Endothelial cell of umbilical vein (primary cell): ENCODE results near the gene FAM171A2. TPM values are rescaled to one million over a fixed set of nuclear protein-coding genes. Genes with fewer than 3 reads are reported as not detected.

Experiments
- BruUV-seq: library from RNA; stranded (reverse); fragments of 400-500 nt; replicated peaks from 2 replicates; lab custom pipeline; 2021; lab: Mats Ljungman, UMichigan
- CTCF ChIA-PET: fragments of 300-600, 350-600 bp; sonication (Branson Sonifier 250); formaldehyde crosslinking; loops from one replicate; lab custom pipeline; 2021; ENCODE audit warnings: antibody characterized with exemption, inconsistent platforms; lab: Charles Lee
- POLR2A ChIA-PET: fragments of 300-600, 350-600 bp; sonication (Branson Sonifier 250); formaldehyde crosslinking; loops from one replicate; lab custom pipeline; 2021; ENCODE audit warnings: antibody characterized with exemption, inconsistent platforms; lab: Charles Lee
- DNase-seq: peaks from one replicate; pipeline ENCODE4 v3.0.0-alpha.2; 2011; ENCODE audit warnings: low read depth, low spot score
- FAIRE-seq: peaks from 2 replicates; lab custom pipeline; 2011; peaks lifted over from hg19 to GRCh38; lab: Jason Lieb, UNC
- H2AFZ ChIP-seq: 2 replicates; pipeline ENCODE4 v1.6.0; 2012; ENCODE audit warnings: low read depth, low read length, control low read depth, inconsistent platforms
- H3K27ac ChIP-seq: 2 replicates; pipeline ENCODE4 v1.5.1; 2011; ENCODE audit warnings: low read depth, mild to moderate bottlenecking, control low read depth, low read length, moderate library complexity; ENCODE audit not compliant: insufficient read depth
- H3K27me3 ChIP-seq, 2 experiments: 2 replicates each; pipeline versions ENCODE4 v1.6.0 to v1.6.1; 2011; ENCODE audit warnings: low read length in 2 of 2, mixed read lengths in 1 of 2; ENCODE audit not compliant: control insufficient read depth in 2 of 2, insufficient read depth in 2 of 2
- H3K36me3 ChIP-seq, 2 experiments: 2 replicates in 1 of 2; 3 replicates in 1 of 2; pipeline ENCODE4 v1.5.1; 2011; ENCODE audit warnings: low read length in 2 of 2, mild to moderate bottlenecking in 1 of 2, moderate library complexity in 1 of 2; ENCODE audit not compliant: control insufficient read depth in 2 of 2, insufficient read depth in 2 of 2; ENCODE audit errors: extremely low read depth in 1 of 2
- H3K4me1 ChIP-seq: 3 replicates; pipeline ENCODE4 v1.5.1; 2011; ENCODE audit warnings: mild to moderate bottlenecking, low read length; ENCODE audit not compliant: control insufficient read depth, insufficient read depth; ENCODE audit errors: extremely low read depth
- H3K4me2 ChIP-seq: 2 replicates; pipeline ENCODE4 v1.6.1; 2011; ENCODE audit warnings: low read length, control low read depth, mixed read lengths; ENCODE audit not compliant: insufficient read depth
- H3K4me3 ChIP-seq, 3 experiments: fragments of 200-600 bp in 1 of 3; sonication (generic), shearing (Covaris generic) in 1 of 3; replicated peaks in 1 of 3; 2 replicates each; pipeline ENCODE4 v1.5.1; 2011 to 2016; ENCODE audit warnings: control low read depth in 3 of 3, low read length in 3 of 3, mild to moderate bottlenecking in 2 of 3, inconsistent platforms in 1 of 3, low read depth in 1 of 3, moderate library complexity in 1 of 3; ENCODE audit not compliant: insufficient read depth in 1 of 3
- H3K79me2 ChIP-seq: 2 replicates; pipeline ENCODE4 v1.6.0; 2012; ENCODE audit warnings: low read length, inconsistent platforms; ENCODE audit not compliant: control insufficient read depth, insufficient read depth
- H3K9ac ChIP-seq: replicated peaks from 2 replicates; pipeline ENCODE3; 2011; ENCODE audit warnings: low read length, control low read depth; ENCODE audit not compliant: insufficient read depth; ENCODE audit errors: extremely low read depth
- H3K9me1 ChIP-seq: replicated peaks from 3 replicates; pipeline ENCODE4 v1.6.0; 2011; ENCODE audit warnings: mild to moderate bottlenecking, low read length; ENCODE audit not compliant: control insufficient read depth, insufficient read depth; ENCODE audit errors: extremely low read depth
- H3K9me3 ChIP-seq: replicated peaks from 2 replicates; pipeline ENCODE4 v1.5.1; 2012; ENCODE audit warnings: low read length, inconsistent platforms; ENCODE audit not compliant: control insufficient read depth, insufficient read depth
- H4K20me1 ChIP-seq: replicated peaks from 2 replicates; pipeline ENCODE3; 2011; ENCODE audit warnings: mild to moderate bottlenecking, low read length; ENCODE audit not compliant: control insufficient read depth, insufficient read depth; ENCODE audit errors: extremely low read depth
- EZH2 ChIP-seq: IDR thresholded peaks from 2 replicates; pipeline ENCODE4 v1.6.1; 2012; ENCODE audit warnings: borderline replicate concordance, low read depth, mild to moderate bottlenecking, moderate library complexity, low read length, inconsistent platforms; ENCODE audit not compliant: severe bottlenecking
- FOS ChIP-seq: IDR thresholded peaks from 2 replicates; pipeline ENCODE4 v1.6.1; 2011; ENCODE audit warnings: mild to moderate bottlenecking, low read length, moderate library complexity, borderline replicate concordance; ENCODE audit not compliant: insufficient read depth
- GATA2 ChIP-seq: IDR thresholded peaks from 2 replicates; pipeline ENCODE4 v1.7.0; 2011; ENCODE audit warnings: low read depth, mild to moderate bottlenecking, moderate library complexity, mixed read lengths, low read length; ENCODE audit not compliant: insufficient read length, insufficient read depth
- JUN ChIP-seq: IDR thresholded peaks from 2 replicates; pipeline ENCODE4 v1.6.1; 2011; ENCODE audit warnings: borderline replicate concordance, low read depth; ENCODE audit not compliant: insufficient read length, insufficient read depth
- MYC ChIP-seq: IDR thresholded peaks from one replicate; pipeline ENCODE4 v1.6.1; 2011; ENCODE audit warnings: mild to moderate bottlenecking, low read depth, low read length
- POLR2A ChIP-seq: IDR thresholded peaks from 2 replicates; pipeline ENCODE4 v1.6.1; 2012; ENCODE audit warnings: low read depth, mild to moderate bottlenecking, control low read depth, low read length
- POLR2AphosphoS5 ChIP-seq: IDR thresholded peaks from 2 replicates; pipeline ENCODE4 v1.6.1; 2012; ENCODE audit warnings: low read depth, mild to moderate bottlenecking, control low read depth, low read length, moderate library complexity; ENCODE audit not compliant: insufficient read depth
- dilution Hi-C: fragments of 300-500 bp; cut with MboI; formaldehyde crosslinking; loops from one replicate; pipeline ENCODE4 v1.15.0; 2019; ENCODE audit warnings: low sequenced_read_pairs; ENCODE audit not compliant: extremely low pct_ligation_motif_present
- intact Hi-C: fragments of 100-400 bp; cut with micrococcal nuclease; formaldehyde crosslinking; loops from one replicate; pipeline ENCODE4 v1.10.0; 2022
- polyA plus RNA-seq, 4 experiments: library from polyadenylated mRNA; depleted of rRNA in 3 of 4; stranded (reverse) in 3 of 4; unstranded in 1 of 4; fragments of >200 nt; gene quantifications; 2 replicates each; pipeline versions ENCODE4 v1.2.1 to v1.2.3, GENCODE V29; 2011 to 2012; ENCODE audit warnings: missing spikeins in 1 of 4
- total RNA-seq: library from RNA; stranded (reverse); gene quantifications from 2 replicates; pipeline ENCODE4 v1.2.3, GENCODE V29; 2021
- TF ChIP-seq, protein P1 (sequence below), 2 donors: IDR thresholded peaks; 1 replicate in 1 of 2; 2 replicates in 1 of 2; pipeline ENCODE4 v1.5.1; 2011; ENCODE audit warnings: low read length in 2 of 2, mild to moderate bottlenecking in 2 of 2, moderate library complexity in 2 of 2, control low read depth in 1 of 2, inconsistent platforms in 1 of 2, low read depth in 1 of 2; ENCODE audit not compliant: insufficient read depth in 1 of 2; ENCODE audit errors: extremely low read depth in 1 of 2
- TF ChIP-seq, protein P2 (sequence below): IDR thresholded peaks from 2 replicates; pipeline ENCODE4 v1.6.1; 2011; ENCODE audit not compliant: insufficient read depth, insufficient read length

FAM171A2 gene
- total and polyA plus RNA-seq, 2 donors (not counting 3 experiments of a cell fraction or from before 2014, with no cell fraction given), result 11.3 to 13.4 TPM

DNA sequence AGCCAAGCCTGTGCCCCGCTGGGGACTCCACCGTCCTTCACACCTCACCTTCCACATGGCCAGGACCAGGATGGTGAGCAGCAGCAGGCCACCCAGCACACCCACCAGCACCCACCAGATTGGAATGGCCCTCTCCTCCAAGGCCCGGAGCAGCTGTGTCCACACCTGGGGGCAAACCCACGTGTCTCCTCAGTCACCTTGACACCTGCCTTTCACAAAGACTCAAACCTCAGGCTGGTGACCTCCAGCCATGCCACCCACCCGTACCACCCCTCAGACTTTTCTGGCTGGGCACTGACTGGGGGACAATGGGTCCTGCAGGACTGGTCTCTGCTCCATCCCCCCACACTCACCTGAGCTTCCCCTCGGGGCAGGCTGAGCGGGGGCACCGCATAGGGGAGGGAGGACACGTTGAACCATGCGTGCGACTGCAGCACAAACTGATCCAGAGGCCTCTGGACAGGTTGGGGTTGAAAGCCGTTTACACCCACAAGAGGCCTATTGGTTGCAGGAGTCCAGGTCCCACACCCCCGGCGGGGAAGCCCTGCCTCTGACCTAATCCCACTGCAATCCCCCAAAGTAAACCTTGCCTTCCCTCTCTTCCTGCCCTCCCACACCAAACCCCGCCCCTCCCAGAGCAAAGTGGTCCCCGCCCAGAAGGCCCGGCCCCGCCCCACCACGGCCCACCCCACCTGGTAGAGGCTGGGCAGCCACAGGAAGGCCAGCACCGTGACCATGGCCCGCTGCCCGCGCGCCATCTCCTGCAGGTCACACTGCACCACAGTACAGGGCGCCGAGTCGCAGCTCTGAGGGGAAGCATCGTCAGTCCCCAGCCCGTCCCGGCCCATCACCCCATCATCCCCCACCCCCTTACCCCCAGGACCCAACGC lies 10.9 kb upstream of the FAM171A2 start:
- H3K27me3 ChIP-seq, result no peaks in the 10 kb centered on the region
- no TSS peak for BruUV-seq
- H3K4me2 ChIP-seq, result no peak overlapping the region
- intact Hi-C loops, result no loop called here
- H3K27ac ChIP-seq, result no peak overlapping the region
- no peaks in the 10 kb centered on the region for H3K79me2 ChIP-seq
- H2AFZ ChIP-seq, result no peak overlapping the region
- ChIA-PET CTCF (interaction anchor here (0.7 to 2.9 kb wide), 4 partner anchors 11 to 149 kb away, joined by 3 to 16 read pairs (median 10); partner anchors contain the start of gene FAM171A2), POLR2A (no interaction called here)
- TF ChIP-seq EZH2, result no peak
- H3K36me3 ChIP-seq, result no peaks in the 10 kb centered on the region
- H3K4me3 ChIP-seq, result no peak overlapping the region
- DNase-seq, result no peak
- H3K9ac ChIP-seq, result no peak overlapping the region
- no peak for FAIRE-seq
- H3K9me1 ChIP-seq, result no peaks in the 10 kb centered on the region
- H3K4me1 ChIP-seq, result no peaks in the 10 kb centered on the region
- dilution Hi-C loops, result no loop called here
- H3K9me3 ChIP-seq, result no peaks in the 10 kb centered on the region
- no peaks in the 10 kb centered on the region for H4K20me1 ChIP-seq

DNA sequence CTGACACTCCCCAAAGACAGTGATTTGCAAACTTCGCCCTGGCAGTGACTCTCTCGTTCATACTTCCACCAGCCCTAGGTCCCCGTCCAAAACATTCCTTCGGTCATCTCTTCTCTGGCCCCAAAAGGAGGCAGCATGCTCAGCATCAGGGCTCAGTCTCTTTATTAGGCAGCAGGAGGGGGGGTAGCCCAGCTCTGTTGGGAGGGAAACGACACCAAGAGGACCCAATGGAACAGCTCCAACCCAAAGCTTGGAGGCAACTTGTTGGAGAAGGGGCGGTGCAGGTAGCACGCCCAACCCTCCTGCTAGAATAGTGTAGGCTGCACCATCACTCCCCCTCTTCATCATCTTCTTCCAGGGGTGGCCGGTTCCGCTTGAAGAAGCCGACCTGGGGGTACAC lies 8.4 kb upstream of the FAM171A2 start:
- dilution Hi-C loops, result no loop called here
- Histone ChIP-seq H3K4me1 (no peaks in the 10 kb centered on the region), H4K20me1 (no peaks in the 10 kb centered on the region), H3K27me3 (peaks cover 2% of the 10 kb centered on the region in 2 experiments), H3K9ac (no peak overlapping the region), H3K36me3 (no peaks in the 10 kb centered on the region), H3K27ac (no peak overlapping the region), H3K4me2 (no peak overlapping the region), H3K9me1 (no peaks in the 10 kb centered on the region), H3K9me3 (no peaks in the 10 kb centered on the region), H3K79me2 (no peaks in the 10 kb centered on the region), H2AFZ (no peak overlapping the region), H3K4me3 (no peak overlapping the region)
- DNase-seq (no peak), FAIRE-seq (no peak)
- ChIA-PET CTCF (interaction anchor here (2.0 to 2.3 kb wide), 2 partner anchors 10 to 14 kb away, joined by 5 to 19 read pairs; partner anchors contain the start of gene FAM171A2), POLR2A (no interaction called here)
- intact Hi-C loops, result no loop called here
- TF ChIP-seq JUN, result no peak
- TF ChIP-seq POLR2AphosphoS5, result no peak
- TF ChIP-seq, protein P1, sequence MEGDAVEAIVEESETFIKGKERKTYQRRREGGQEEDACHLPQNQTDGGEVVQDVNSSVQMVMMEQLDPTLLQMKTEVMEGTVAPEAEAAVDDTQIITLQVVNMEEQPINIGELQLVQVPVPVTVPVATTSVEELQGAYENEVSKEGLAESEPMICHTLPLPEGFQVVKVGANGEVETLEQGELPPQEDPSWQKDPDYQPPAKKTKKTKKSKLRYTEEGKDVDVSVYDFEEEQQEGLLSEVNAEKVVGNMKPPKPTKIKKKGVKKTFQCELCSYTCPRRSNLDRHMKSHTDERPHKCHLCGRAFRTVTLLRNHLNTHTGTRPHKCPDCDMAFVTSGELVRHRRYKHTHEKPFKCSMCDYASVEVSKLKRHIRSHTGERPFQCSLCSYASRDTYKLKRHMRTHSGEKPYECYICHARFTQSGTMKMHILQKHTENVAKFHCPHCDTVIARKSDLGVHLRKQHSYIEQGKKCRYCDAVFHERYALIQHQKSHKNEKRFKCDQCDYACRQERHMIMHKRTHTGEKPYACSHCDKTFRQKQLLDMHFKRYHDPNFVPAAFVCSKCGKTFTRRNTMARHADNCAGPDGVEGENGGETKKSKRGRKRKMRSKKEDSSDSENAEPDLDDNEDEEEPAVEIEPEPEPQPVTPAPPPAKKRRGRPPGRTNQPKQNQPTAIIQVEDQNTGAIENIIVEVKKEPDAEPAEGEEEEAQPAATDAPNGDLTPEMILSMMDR (IDR thresholded peaks at IDR 0.05; ENCODE audit: extremely low read depth in 1 of 2, insufficient read depth in 1 of 2, low read depth in 1 of 2, low read length in 2 of 2), result no peak
- no peak for TF ChIP-seq FOS
- TF ChIP-seq MYC, result no peak
- TF ChIP-seq POLR2A, result no peak
- TF ChIP-seq EZH2, result no peak
- TF ChIP-seq GATA2, result no peak
- TF ChIP-seq, protein P2, sequence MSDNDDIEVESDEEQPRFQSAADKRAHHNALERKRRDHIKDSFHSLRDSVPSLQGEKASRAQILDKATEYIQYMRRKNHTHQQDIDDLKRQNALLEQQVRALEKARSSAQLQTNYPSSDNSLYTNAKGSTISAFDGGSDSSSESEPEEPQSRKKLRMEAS, result no peak
- BruUV-seq, result no TSS peak
